Measurements from ENCODE around the gene SCAANT1.

GRCh38 chr3:63863150-63864007 lies 48.8 kb downstream of the SCAANT1 start, which contains the start of the genes ATXN7 and THOC7:
- TF ChIP-seq POLR2A (IDR thresholded peaks at IDR 0.05) (peak in 1 of 2 donors; percentile 15), CTCF (IDR thresholded peaks at IDR 0.05) (no peak)
